ENCODE measurements around the gene GADD45A. TPM values are rescaled to one million over a fixed set of nuclear protein-coding genes. Genes with fewer than 3 reads are reported as not detected.
"Not testable (repeated sequence)": the region's sequence is repeated elsewhere in the genome, so short reads cannot be mapped to it uniquely, and the experiment has no call there.

GADD45A gene
- total and polyA plus RNA-seq, 4 donors: 49.7 to 186 (median 156) TPM

DNA sequence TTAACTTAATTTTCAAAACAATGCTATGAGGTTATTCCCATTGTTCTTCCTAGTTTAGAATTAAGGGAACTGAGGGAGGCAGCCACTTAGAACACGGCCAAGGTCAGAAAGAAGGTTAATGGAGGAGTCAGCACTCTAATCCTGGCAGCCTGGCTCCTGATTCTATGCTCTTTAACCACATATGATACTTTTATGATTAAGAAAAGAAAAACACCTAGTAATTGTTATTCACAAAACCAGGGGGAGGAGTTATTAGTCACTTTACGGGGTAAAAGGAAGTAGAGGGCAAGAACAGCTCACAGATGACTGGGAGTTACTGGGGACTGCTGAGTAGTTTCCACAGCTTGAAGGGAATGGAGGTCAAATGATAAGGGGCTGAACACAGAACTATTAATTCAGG lies 38.6 kb downstream of the GADD45A start:
- no peak overlapping the region for H3K27ac ChIP-seq (ENCODE audit: low read depth in 1 of 2, low read length in 2 of 2)
- ATAC-seq (ENCODE audit: low FRiP score) (peak; percentile 49), DNase-seq (no peak)
- WGBS, 2 donors: 37 to 40% methylated on average over 2 of the region's 2 CpGs
- no peaks in the 10 kb centered on the region for H3K27me3 ChIP-seq (ENCODE audit: control insufficient read depth in 1 of 2, insufficient read depth in 2 of 2, low read length in 1 of 2)
- peaks cover 0 to 21% of the 10 kb centered on the region in 2 donors for H3K4me1 ChIP-seq (ENCODE audit: control insufficient read depth in 1 of 2, insufficient read depth in 2 of 2, low read length in 2 of 2)
- no peaks in the 10 kb centered on the region for H3K9me3 ChIP-seq (ENCODE audit: control insufficient read depth, low read length)
- intact Hi-C loops (cut with DNase I): no loop called here
- no peak overlapping the region for H3K4me3 ChIP-seq (ENCODE audit: low read length in 2 of 2)
- H3K36me3 ChIP-seq (ENCODE audit: control insufficient read depth in 1 of 2, insufficient read depth in 2 of 2, low read length in 1 of 2): no peaks in the 10 kb centered on the region

GRCh38 chr1:67724928-67725560 lies 40.0 kb downstream of the GADD45A start:
- no peaks in the 10 kb centered on the region for H3K9me3 ChIP-seq (ENCODE audit: control insufficient read depth, low read length)
- H3K4me1 ChIP-seq (ENCODE audit: control insufficient read depth in 1 of 2, insufficient read depth in 2 of 2, low read length in 2 of 2): peaks cover 0 to 21% of the 10 kb centered on the region in 2 donors
- no peak for ATAC-seq (ENCODE audit: low FRiP score)
- H3K36me3 ChIP-seq (ENCODE audit: control insufficient read depth in 1 of 2, insufficient read depth in 2 of 2, low read length in 1 of 2): no peaks in the 10 kb centered on the region
- intact Hi-C loops (cut with DNase I): no loop called here
- DNase-seq: peak in 1 of 2 donors; percentile 59
- peak overlapping the region in 1 of 2 donors; percentile 57 for H3K27ac ChIP-seq (ENCODE audit: low read depth in 1 of 2, low read length in 2 of 2)
- 25 to 30% methylated on average over 3 of the region's 3 CpGs for WGBS, 2 donors
- H3K27me3 ChIP-seq (ENCODE audit: control insufficient read depth in 1 of 2, insufficient read depth in 2 of 2, low read length in 1 of 2): no peaks in the 10 kb centered on the region
- H3K4me3 ChIP-seq (ENCODE audit: low read length in 2 of 2): no peak overlapping the region

GRCh38 chr1:67726224-67726623 lies 41.2 kb downstream of the GADD45A start:
- Histone ChIP-seq H3K4me3 (ENCODE audit: low read length in 2 of 2) (no peak overlapping the region), H3K27me3 (ENCODE audit: control insufficient read depth in 1 of 2, insufficient read depth in 2 of 2, low read length in 1 of 2) (no peaks in the 10 kb centered on the region), H3K36me3 (ENCODE audit: control insufficient read depth in 1 of 2, insufficient read depth in 2 of 2, low read length in 1 of 2) (no peaks in the 10 kb centered on the region), H3K9me3 (ENCODE audit: control insufficient read depth, low read length) (no peaks in the 10 kb centered on the region), H3K27ac (ENCODE audit: low read depth in 1 of 2, low read length in 2 of 2) (no peak overlapping the region), H3K4me1 (ENCODE audit: control insufficient read depth in 1 of 2, insufficient read depth in 2 of 2, low read length in 2 of 2) (peaks cover 0 to 21% of the 10 kb centered on the region in 2 donors)
- no peak for ATAC-seq (ENCODE audit: low FRiP score)
- DNase-seq: no peak
- intact Hi-C loops (cut with DNase I): no loop called here

DNA sequence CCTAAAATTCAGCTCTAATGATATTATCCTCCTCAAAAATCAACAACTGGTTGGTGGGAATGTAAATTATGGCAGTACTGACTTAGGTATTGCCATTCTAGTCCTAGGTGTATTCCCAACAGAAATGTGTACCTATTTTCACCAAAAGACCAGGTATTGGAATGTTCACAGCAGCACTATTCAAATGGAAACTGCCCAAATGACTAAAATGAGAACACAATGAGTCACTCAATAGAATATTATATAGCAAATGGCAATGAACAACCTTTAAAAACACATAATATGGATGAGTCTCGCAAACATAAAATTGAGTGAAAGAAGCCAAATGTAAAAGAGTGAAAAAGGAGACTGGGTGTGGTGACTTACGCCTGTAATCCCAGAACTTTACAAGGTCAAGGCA lies 44.9 kb downstream of the GADD45A start:
- Histone ChIP-seq H3K36me3 (ENCODE audit: control insufficient read depth in 1 of 2, insufficient read depth in 2 of 2, low read length in 1 of 2) (no peaks in the 10 kb centered on the region), H3K27me3 (ENCODE audit: control insufficient read depth in 1 of 2, insufficient read depth in 2 of 2, low read length in 1 of 2) (no peaks in the 10 kb centered on the region), H3K9me3 (ENCODE audit: control insufficient read depth, low read length) (no peaks in the 10 kb centered on the region), H3K4me1 (ENCODE audit: control insufficient read depth in 1 of 2, insufficient read depth in 2 of 2, low read length in 2 of 2) (peaks cover 3 to 9% of the 10 kb centered on the region in 2 donors), H3K4me3 (ENCODE audit: low read length in 2 of 2) (no peak overlapping the region), H3K27ac (ENCODE audit: low read depth in 1 of 2, low read length in 2 of 2) (no peak overlapping the region)
- WGBS, 2 donors: 98 to 99% methylated on average over 2 of the region's 2 CpGs
- no peak for ATAC-seq (ENCODE audit: low FRiP score)
- DNase-seq: no peak
- intact Hi-C loops (cut with DNase I): no loop called here

DNA sequence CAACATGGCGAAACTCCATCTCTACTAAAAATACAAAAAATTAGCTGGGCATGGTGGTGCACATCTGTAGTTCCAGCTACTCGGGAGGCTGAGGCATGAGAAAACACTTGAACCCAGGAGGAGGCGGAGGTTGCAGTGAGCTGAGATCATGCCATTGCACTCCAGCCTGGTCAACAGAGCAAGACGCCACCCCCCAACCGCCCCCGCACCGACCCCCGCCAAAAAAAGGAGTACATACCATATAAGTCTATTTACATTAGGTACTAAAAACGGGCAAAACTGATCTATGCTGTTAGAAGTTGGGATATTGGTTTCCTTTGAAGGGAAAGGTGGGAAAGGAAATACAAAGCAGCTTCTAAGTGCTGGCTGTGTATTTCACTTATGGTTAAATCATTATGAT lies 45.3 kb downstream of the GADD45A start:
- H3K9me3 ChIP-seq (ENCODE audit: control insufficient read depth, low read length); H3K4me3 ChIP-seq (ENCODE audit: low read length in 2 of 2); ATAC-seq (ENCODE audit: low FRiP score); DNase-seq; intact Hi-C loops (cut with DNase I); H3K4me1 ChIP-seq (ENCODE audit: control insufficient read depth in 1 of 2, insufficient read depth in 2 of 2, low read length in 2 of 2); H3K27me3 ChIP-seq (ENCODE audit: control insufficient read depth in 1 of 2, insufficient read depth in 2 of 2, low read length in 1 of 2); H3K27ac ChIP-seq (ENCODE audit: low read depth in 1 of 2, low read length in 2 of 2); H3K36me3 ChIP-seq (ENCODE audit: control insufficient read depth in 1 of 2, insufficient read depth in 2 of 2, low read length in 1 of 2): not testable (repeated sequence)
- 78 to 79% methylated on average over 9 of the region's 9 CpGs for WGBS, 2 donors

- no peak overlapping the region for H3K4me3 ChIP-seq (ENCODE audit: low read length in 2 of 2)
- intact Hi-C loops (cut with DNase I): no loop called here
- H3K9me3 ChIP-seq (ENCODE audit: control insufficient read depth, low read length): no peaks in the 10 kb centered on the region
- H3K27me3 ChIP-seq (ENCODE audit: control insufficient read depth in 1 of 2, insufficient read depth in 2 of 2, low read length in 1 of 2): no peaks in the 10 kb centered on the region
- no peak overlapping the region for H3K27ac ChIP-seq (ENCODE audit: low read depth in 1 of 2, low read length in 2 of 2)
- no peaks in the 10 kb centered on the region for H3K36me3 ChIP-seq (ENCODE audit: control insufficient read depth in 1 of 2, insufficient read depth in 2 of 2, low read length in 1 of 2)
- ATAC-seq (ENCODE audit: low FRiP score): no peak
- H3K4me1 ChIP-seq (ENCODE audit: control insufficient read depth in 1 of 2, insufficient read depth in 2 of 2, low read length in 2 of 2): peaks cover 3 to 5% of the 10 kb centered on the region in 2 donors
- 89 to 90% methylated on average over 2 of the region's 2 CpGs for WGBS, 2 donors
- DNase-seq: no peak
These were observed 46.3 kb downstream of the GADD45A start for GRCh38 chr1:67731322-67731721.

DNA sequence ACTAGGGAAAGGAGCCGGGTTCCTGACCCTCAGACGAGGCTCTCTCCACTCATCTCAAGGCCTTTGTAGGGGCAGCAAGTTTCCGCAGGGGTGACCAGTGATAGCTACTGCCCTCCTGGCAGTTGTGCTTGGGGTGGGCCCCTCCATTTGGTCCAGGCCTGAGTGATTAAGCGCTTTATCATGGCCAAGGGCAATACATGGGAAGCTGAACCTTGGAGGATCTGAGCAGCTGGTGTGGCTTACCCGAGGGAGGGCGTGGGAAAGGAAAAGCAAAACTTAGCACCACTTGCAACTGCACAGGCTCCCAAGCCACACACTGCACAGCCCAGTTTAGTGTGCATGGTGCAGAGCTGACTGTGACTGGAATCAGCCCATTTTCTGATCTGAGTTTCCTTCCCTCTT lies 47.8 kb downstream of the GADD45A start:
- no peaks in the 10 kb centered on the region for H3K27me3 ChIP-seq (ENCODE audit: control insufficient read depth in 1 of 2, insufficient read depth in 2 of 2, low read length in 1 of 2)
- peak overlapping the region in 1 of 2 donors; percentile 82 for H3K27ac ChIP-seq (ENCODE audit: low read depth in 1 of 2, low read length in 2 of 2)
- peaks cover 3 to 5% of the 10 kb centered on the region in 2 donors for H3K4me1 ChIP-seq (ENCODE audit: control insufficient read depth in 1 of 2, insufficient read depth in 2 of 2, low read length in 2 of 2)
- ATAC-seq (ENCODE audit: low FRiP score) (peak; percentile 80), DNase-seq (peak in 1 of 2 donors; percentile 81)
- 11 to 16% methylated on average over 6 of the region's 6 CpGs for WGBS, 2 donors
- intact Hi-C loops (cut with DNase I): no loop called here
- H3K4me3 ChIP-seq (ENCODE audit: low read length in 2 of 2): no peak overlapping the region
- H3K9me3 ChIP-seq (ENCODE audit: control insufficient read depth, low read length): no peaks in the 10 kb centered on the region
- no peaks in the 10 kb centered on the region for H3K36me3 ChIP-seq (ENCODE audit: control insufficient read depth in 1 of 2, insufficient read depth in 2 of 2, low read length in 1 of 2)

DNA sequence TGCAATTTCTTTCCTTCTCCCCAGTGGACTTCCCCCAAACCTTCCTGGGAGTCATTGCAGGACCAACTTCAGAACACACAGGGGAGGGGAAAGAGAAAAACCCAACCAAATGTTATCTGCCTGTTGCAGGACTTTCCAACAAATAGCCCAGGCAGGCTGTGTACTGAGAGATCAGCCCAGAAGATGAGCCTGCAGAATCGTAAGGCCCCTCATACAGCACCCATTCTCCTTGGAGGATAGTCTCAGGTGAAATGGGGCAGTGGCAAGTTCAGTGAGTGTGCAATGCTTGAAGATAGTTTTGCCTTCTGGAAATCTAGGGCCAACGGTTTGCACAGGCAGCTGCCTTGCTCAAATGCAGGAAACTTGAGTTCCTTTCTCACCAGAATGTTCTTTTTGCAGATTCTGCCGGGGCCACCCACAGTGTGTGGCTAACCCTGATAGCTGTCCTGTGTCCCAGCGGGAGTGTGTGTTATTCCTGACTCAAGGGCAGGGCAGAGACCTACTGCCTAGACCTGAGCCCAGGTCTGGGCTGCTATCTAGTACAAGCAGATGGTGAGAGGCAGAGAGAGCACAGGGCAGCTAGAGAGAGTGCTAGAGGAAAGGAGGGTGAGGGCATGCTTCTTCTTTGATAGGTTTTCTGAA lies 48.8 kb downstream of the GADD45A start:
- DNase-seq: no peak
- intact Hi-C loops (cut with DNase I): no loop called here
- Histone ChIP-seq H3K9me3 (ENCODE audit: control insufficient read depth, low read length) (no peaks in the 10 kb centered on the region), H3K4me1 (ENCODE audit: control insufficient read depth in 1 of 2, insufficient read depth in 2 of 2, low read length in 2 of 2) (peaks cover 3 to 5% of the 10 kb centered on the region in 2 donors), H3K4me3 (ENCODE audit: low read length in 2 of 2) (no peak overlapping the region), H3K27ac (ENCODE audit: low read depth in 1 of 2, low read length in 2 of 2) (peak overlapping the region; percentile 7 to 60), H3K36me3 (ENCODE audit: control insufficient read depth in 1 of 2, insufficient read depth in 2 of 2, low read length in 1 of 2) (no peaks in the 10 kb centered on the region), H3K27me3 (ENCODE audit: control insufficient read depth in 1 of 2, insufficient read depth in 2 of 2, low read length in 1 of 2) (no peaks in the 10 kb centered on the region)
- ATAC-seq (ENCODE audit: low FRiP score): no peak
- WGBS, 2 donors: 18 to 22% methylated on average over 4 of the region's 4 CpGs

- ATAC-seq (ENCODE audit: low FRiP score) (no peak), DNase-seq (no peak)
- H3K4me1 ChIP-seq (ENCODE audit: control insufficient read depth in 1 of 2, insufficient read depth in 2 of 2, low read length in 2 of 2): peaks cover 3 to 5% of the 10 kb centered on the region in 2 donors
- H3K27ac ChIP-seq (ENCODE audit: low read depth in 1 of 2, low read length in 2 of 2): peak overlapping the region in 1 of 2 donors; percentile 60
- no peak overlapping the region for H3K4me3 ChIP-seq (ENCODE audit: low read length in 2 of 2)
- no peaks in the 10 kb centered on the region for H3K36me3 ChIP-seq (ENCODE audit: control insufficient read depth in 1 of 2, insufficient read depth in 2 of 2, low read length in 1 of 2)
- H3K9me3 ChIP-seq (ENCODE audit: control insufficient read depth, low read length): no peaks in the 10 kb centered on the region
- 47 to 51% methylated on average over 3 of the region's 3 CpGs for WGBS, 2 donors
- no peaks in the 10 kb centered on the region for H3K27me3 ChIP-seq (ENCODE audit: control insufficient read depth in 1 of 2, insufficient read depth in 2 of 2, low read length in 1 of 2)
- intact Hi-C loops (cut with DNase I): no loop called here
These were observed 49.3 kb downstream of the GADD45A start for GRCh38 chr1:67734323-67734690.
